HEK293 (cell line): ENCODE data around the gene CC2D1A.

Experiments
- CTCF ChIA-PET: fragments of 350-600 bp; formaldehyde crosslinking; extraction: SDS; loops from one replicate; lab custom pipeline; 2021; ENCODE audit warnings: antibody characterized with exemption; lab: Yijun Ruan, JAX
- POLR2A ChIA-PET: fragments of 300-600 bp; formaldehyde crosslinking; extraction: SDS; loops from one replicate; lab custom pipeline; 2020; ENCODE audit warnings: antibody characterized with exemption, inconsistent platforms; lab: Yijun Ruan, JAX
- H3K27ac ChIP-seq: fragments of 200-500 bp; sonication (Bioruptor generic); 2 replicates; pipeline ENCODE4 v1.5.1; 2014; ENCODE audit warnings: low read depth, low read length, control low read depth, inconsistent platforms; ENCODE audit errors: extremely low read depth
- H3K36me3 ChIP-seq, 2 experiments: fragments of 200-500 bp in 1 of 2; sonication (Bioruptor generic) in 1 of 2; 1 replicate in 1 of 2; 2 replicates in 1 of 2; pipeline ENCODE4 v1.5.1; 2014 to 2017; ENCODE audit warnings: inconsistent platforms in 2 of 2, low read length in 2 of 2; ENCODE audit not compliant: control insufficient read depth in 2 of 2, insufficient read depth in 1 of 2
- H3K4me1 ChIP-seq: fragments of 200-500 bp; sonication (Bioruptor generic); 2 replicates; pipeline ENCODE4 v1.5.1; 2014; ENCODE audit warnings: mild to moderate bottlenecking, low read length, inconsistent platforms; ENCODE audit not compliant: control insufficient read depth, insufficient read depth
- H3K4me3 ChIP-seq: 2 replicates; pipeline ENCODE4 v1.5.1; 2011; ENCODE audit warnings: low read depth, mild to moderate bottlenecking, control low read depth, low read length, moderate library complexity
- H3K9me3 ChIP-seq: fragments of 200-500 bp; sonication (Bioruptor generic); 2 replicates; pipeline ENCODE4 v1.5.1; 2014; ENCODE audit warnings: low read depth, low read length, inconsistent platforms; ENCODE audit not compliant: control insufficient read depth, insufficient read depth
- EGR2 ChIP-seq: fragments of 450-650 bp; formaldehyde crosslinking; IDR thresholded peaks from 2 replicates; pipeline ENCODE4 v1.5.1; 2016; ENCODE audit warnings: low read depth, missing biosample characterization, missing genetic modification characterization
- GLIS1 ChIP-seq: fragments of 450-650 bp; formaldehyde crosslinking; IDR thresholded peaks from 2 replicates; pipeline ENCODE4 v1.5.1; 2016; ENCODE audit warnings: missing biosample characterization, missing genetic modification characterization
- HOXD13 ChIP-seq: sonication (generic); formaldehyde crosslinking; IDR thresholded peaks from 2 replicates; pipeline ENCODE4 v1.8.0; 2022; ENCODE audit warnings: missing genetic modification reagents, borderline replicate concordance
- IKZF3 ChIP-seq: fragments of 450-650 bp; IDR thresholded peaks from 2 replicates; pipeline ENCODE4 v1.5.0; 2018; ENCODE audit warnings: missing biosample characterization, mild to moderate bottlenecking, missing genetic modification characterization, moderate library complexity
- KLF16 ChIP-seq: fragments of 450-650 bp; formaldehyde crosslinking; IDR thresholded peaks from 2 replicates; pipeline ENCODE4 v1.5.1; 2017; ENCODE audit warnings: missing biosample characterization, missing genetic modification characterization
- ZBTB48 ChIP-seq: fragments of 450-650 bp; formaldehyde crosslinking; IDR thresholded peaks from 2 replicates; pipeline ENCODE4 v1.5.1; 2016; ENCODE audit warnings: missing biosample characterization, missing genetic modification characterization
- ZFHX2 ChIP-seq: fragments of 450-650 bp; formaldehyde crosslinking; conservative IDR thresholded peaks from 2 replicates; pipeline ENCODE4 v1.5.1; 2016; ENCODE audit warnings: missing biosample characterization, missing genetic modification characterization
- ZFP69B ChIP-seq: fragments of 450-650 bp; formaldehyde crosslinking; IDR thresholded peaks from 2 replicates; pipeline ENCODE4 v1.5.1; 2016; ENCODE audit warnings: missing biosample characterization, missing genetic modification characterization
- ZNF2 ChIP-seq: fragments of 450-650 bp; formaldehyde crosslinking; IDR thresholded peaks from 2 replicates; pipeline ENCODE4 v1.5.1; 2016; ENCODE audit warnings: missing biosample characterization, missing genetic modification characterization
- ZNF266 ChIP-seq: fragments of 450-650 bp; formaldehyde crosslinking; IDR thresholded peaks from 2 replicates; pipeline ENCODE4 v1.5.1; 2016; ENCODE audit warnings: missing biosample characterization, missing genetic modification characterization, low read depth
- ZNF341 ChIP-seq: fragments of 450-650 bp; formaldehyde crosslinking; IDR thresholded peaks from 2 replicates; pipeline ENCODE4; 2016; ENCODE audit warnings: low read depth, missing biosample characterization, missing genetic modification characterization
- ZNF350 ChIP-seq: fragments of 450-650 bp; formaldehyde crosslinking; IDR thresholded peaks from 2 replicates; pipeline ENCODE4 v1.5.0; 2017; ENCODE audit warnings: missing biosample characterization, mild to moderate bottlenecking, missing genetic modification characterization
- ZNF449 ChIP-seq: fragments of 450-650 bp; formaldehyde crosslinking; IDR thresholded peaks from 2 replicates; pipeline ENCODE4 v1.5.1; 2017; ENCODE audit warnings: missing biosample characterization, mild to moderate bottlenecking, missing genetic modification characterization, moderate library complexity
- ZNF555 ChIP-seq: fragments of 450-650 bp; formaldehyde crosslinking; conservative IDR thresholded peaks from 2 replicates; pipeline ENCODE4 v1.5.1; 2017; ENCODE audit warnings: missing biosample characterization, mild to moderate bottlenecking, missing genetic modification characterization, inconsistent platforms
- TF ChIP-seq, protein P1 (sequence below): fragments of 450-650 bp; formaldehyde crosslinking; IDR thresholded peaks from 2 replicates; pipeline ENCODE4 v1.5.1; 2017; ENCODE audit warnings: missing biosample characterization, missing genetic modification characterization
- TF ChIP-seq, protein P2 (sequence below): fragments of 450-650 bp; formaldehyde crosslinking; IDR thresholded peaks from 2 replicates; pipeline ENCODE4; 2016; ENCODE audit warnings: missing biosample characterization, missing genetic modification characterization
- TF ChIP-seq, protein P3 (sequence below): fragments of 450-650 bp; formaldehyde crosslinking; IDR thresholded peaks from 2 replicates; pipeline ENCODE4 v1.5.1; 2016; ENCODE audit warnings: missing biosample characterization, missing genetic modification characterization
- TF ChIP-seq, protein P4 (sequence below): fragments of 450-650 bp; formaldehyde crosslinking; IDR thresholded peaks from 2 replicates; pipeline ENCODE4 v1.5.1; 2017; ENCODE audit warnings: missing biosample characterization, missing genetic modification characterization

CC2D1A gene

DNA sequence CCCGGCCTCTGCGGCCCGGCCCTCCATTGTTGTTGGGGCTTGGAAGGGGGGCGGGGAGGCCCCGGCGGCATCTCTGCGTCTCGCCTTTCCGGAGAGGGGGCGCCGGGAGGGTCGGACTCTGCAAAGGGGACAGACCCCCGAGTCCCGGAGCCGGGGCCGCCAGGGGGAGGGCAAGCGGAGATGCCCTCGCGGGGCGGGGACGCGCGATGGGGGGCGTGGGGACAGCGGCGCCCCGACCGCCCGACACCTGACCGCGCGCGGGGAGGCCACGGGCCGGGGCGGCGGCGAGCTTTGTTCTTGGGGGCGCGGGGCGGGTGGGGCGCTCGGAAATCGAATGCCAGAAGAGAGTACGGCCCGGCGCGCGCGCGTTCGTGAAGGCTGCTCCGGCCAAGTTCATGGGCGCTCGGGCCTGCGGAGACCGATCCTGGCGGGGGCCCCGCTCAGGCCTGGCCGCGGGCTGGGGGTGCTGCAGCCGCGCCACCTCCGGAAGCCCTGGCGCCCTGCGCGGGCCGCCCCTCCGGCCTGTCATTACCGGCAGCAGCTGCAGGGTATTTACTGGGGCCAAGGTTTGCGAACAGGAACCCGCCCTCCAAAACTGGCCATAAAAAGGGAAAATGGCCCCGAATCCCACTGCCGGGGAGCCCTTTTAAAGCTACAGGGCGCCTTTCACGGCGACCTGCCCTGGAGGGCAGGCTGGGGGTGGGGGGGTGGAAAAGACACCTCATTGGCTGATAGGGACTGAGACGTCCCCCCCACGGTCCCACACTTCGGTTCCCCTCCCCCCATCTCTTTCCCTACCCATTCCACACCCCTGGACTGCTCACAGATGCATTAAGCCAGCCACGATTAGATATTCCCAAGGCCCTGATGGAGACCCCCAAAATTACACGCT, 40.2 kb upstream of the CC2D1A start (continued):
- TF ChIP-seq, protein P1, sequence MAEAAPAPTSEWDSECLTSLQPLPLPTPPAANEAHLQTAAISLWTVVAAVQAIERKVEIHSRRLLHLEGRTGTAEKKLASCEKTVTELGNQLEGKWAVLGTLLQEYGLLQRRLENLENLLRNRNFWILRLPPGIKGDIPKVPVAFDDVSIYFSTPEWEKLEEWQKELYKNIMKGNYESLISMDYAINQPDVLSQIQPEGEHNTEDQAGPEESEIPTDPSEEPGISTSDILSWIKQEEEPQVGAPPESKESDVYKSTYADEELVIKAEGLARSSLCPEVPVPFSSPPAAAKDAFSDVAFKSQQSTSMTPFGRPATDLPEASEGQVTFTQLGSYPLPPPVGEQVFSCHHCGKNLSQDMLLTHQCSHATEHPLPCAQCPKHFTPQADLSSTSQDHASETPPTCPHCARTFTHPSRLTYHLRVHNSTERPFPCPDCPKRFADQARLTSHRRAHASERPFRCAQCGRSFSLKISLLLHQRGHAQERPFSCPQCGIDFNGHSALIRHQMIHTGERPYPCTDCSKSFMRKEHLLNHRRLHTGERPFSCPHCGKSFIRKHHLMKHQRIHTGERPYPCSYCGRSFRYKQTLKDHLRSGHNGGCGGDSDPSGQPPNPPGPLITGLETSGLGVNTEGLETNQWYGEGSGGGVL (tag by site-specific recombination), result peak; percentile 41; the same call in 1 of the 2 replicates
- peak; percentile 76 for TF ChIP-seq GLIS1 (tag by site-specific recombination)
- 0 out of 2 replicates have a peak, but pooled peaks have one; percentile 26 for TF ChIP-seq ZNF341
- TF ChIP-seq ZNF2 (tag by site-specific recombination), result no peak
- TF ChIP-seq IKZF3, result no peak
- TF ChIP-seq, protein P2, sequence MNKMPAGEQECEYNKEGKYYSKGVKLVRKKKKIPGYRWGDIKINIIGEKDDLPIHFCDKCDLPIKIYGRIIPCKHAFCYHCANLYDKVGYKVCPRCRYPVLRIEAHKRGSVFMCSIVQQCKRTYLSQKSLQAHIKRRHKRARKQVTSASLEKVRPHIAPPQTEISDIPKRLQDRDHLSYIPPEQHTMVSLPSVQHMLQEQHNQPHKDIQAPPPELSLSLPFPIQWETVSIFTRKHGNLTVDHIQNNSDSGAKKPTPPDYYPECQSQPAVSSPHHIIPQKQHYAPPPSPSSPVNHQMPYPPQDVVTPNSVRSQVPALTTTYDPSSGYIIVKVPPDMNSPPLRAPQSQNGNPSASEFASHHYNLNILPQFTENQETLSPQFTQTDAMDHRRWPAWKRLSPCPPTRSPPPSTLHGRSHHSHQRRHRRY (tag by site-specific recombination), result no peak
- TF ChIP-seq HOXD13 (CRISPR knock-in tag), result no peak
- 0 out of 2 replicates have a peak, but pooled peaks have one; percentile 35 for TF ChIP-seq ZFP69B (tag by site-specific recombination)
- TF ChIP-seq ZNF449, result no peak

DNA sequence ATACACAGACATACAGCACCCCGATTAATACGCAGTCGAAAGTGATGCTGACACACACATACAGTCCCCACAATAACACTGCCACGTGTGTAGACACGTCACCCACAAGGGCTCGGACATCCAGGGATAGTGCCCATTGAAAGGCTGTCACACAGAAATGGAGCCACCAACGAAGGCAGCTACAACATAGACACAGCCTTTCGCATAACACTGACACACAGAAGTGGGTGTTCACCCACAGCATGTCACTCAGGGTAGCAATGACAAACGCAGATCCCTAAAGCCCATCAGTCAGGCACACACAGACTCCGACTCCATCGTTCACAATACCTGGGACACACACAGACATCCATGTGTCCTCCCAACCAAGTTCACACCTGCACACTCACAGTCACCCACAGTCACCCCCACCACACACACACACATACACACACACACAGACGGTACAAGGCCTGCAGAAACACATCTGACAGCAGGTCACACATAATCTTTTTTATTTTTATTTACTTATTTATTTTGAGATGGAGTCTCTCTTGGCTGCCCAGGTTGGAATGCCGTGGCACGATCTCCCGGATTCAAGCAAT, 39.4 kb upstream of the CC2D1A start:
- no peaks in the 10 kb centered on the region for H3K9me3 ChIP-seq
- peak overlapping the region; percentile 60 for H3K4me3 ChIP-seq
- no peaks in the 10 kb centered on the region; a peak in 1 of 3 replicates for H3K36me3 ChIP-seq
- TF ChIP-seq EGR2 (peak; percentile 38; the same call in 1 of the 2 replicates), ZFHX2 (tag by site-specific recombination) (peak; percentile 39), ZNF266 (no peak), ZBTB48 (tag by site-specific recombination) (peak; percentile 76), ZNF350 (no peak), ZNF555 (tag by site-specific recombination) (no peak), KLF16 (tag by site-specific recombination) (no peak)
- TF ChIP-seq, protein P3, sequence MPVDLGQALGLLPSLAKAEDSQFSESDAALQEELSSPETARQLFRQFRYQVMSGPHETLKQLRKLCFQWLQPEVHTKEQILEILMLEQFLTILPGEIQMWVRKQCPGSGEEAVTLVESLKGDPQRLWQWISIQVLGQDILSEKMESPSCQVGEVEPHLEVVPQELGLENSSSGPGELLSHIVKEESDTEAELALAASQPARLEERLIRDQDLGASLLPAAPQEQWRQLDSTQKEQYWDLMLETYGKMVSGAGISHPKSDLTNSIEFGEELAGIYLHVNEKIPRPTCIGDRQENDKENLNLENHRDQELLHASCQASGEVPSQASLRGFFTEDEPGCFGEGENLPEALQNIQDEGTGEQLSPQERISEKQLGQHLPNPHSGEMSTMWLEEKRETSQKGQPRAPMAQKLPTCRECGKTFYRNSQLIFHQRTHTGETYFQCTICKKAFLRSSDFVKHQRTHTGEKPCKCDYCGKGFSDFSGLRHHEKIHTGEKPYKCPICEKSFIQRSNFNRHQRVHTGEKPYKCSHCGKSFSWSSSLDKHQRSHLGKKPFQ (tag by site-specific recombination), result peak; percentile 84
- TF ChIP-seq, protein P4, sequence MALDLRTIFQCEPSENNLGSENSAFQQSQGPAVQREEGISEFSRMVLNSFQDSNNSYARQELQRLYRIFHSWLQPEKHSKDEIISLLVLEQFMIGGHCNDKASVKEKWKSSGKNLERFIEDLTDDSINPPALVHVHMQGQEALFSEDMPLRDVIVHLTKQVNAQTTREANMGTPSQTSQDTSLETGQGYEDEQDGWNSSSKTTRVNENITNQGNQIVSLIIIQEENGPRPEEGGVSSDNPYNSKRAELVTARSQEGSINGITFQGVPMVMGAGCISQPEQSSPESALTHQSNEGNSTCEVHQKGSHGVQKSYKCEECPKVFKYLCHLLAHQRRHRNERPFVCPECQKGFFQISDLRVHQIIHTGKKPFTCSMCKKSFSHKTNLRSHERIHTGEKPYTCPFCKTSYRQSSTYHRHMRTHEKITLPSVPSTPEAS (tag by site-specific recombination), result peak; percentile 74
- no peak overlapping the region for H3K27ac ChIP-seq
- ChIA-PET CTCF (interaction anchor here (0.6 to 1.9 kb wide), 7 partner anchors 20 to 589 kb away, joined by 3 to 5 read pairs (median 3); a partner anchor contains a TSS), POLR2A (interaction anchor here (1.0 kb wide), 1 partner anchor 126 kb away, joined by 5 read pairs; no protein-coding TSS in a partner anchor)
- no peaks in the 10 kb centered on the region; the same call in 1 of the 2 replicates for H3K4me1 ChIP-seq
